PC-9 (cell line): ENCODE results near the gene ERC2. TPM values are rescaled to one million over a fixed set of nuclear protein-coding genes. Genes with fewer than 3 reads are reported as not detected.

Source experiments
- BruUV-seq: library from RNA; stranded (reverse); fragments of 400-500 nt; replicated peaks from 2 replicates; lab custom pipeline; 2021; lab: Mats Ljungman, UMichigan
- CTCF ChIA-PET: fragments of 300-600 bp; sonication (Branson Sonifier 250); formaldehyde crosslinking; loops from one replicate; lab custom pipeline; 2022; ENCODE audit warnings: antibody characterized with exemption; lab: Charles Lee
- POLR2A ChIA-PET: fragments of 300-600 bp; sonication (Branson Sonifier 250); formaldehyde crosslinking; loops from one replicate; lab custom pipeline; 2022; ENCODE audit warnings: antibody characterized with exemption; ENCODE audit not compliant: unreplicated experiment; lab: Charles Lee
- DNase-seq, 2 experiments: peaks; one replicate each; pipeline versions ENCODE4 v3.0.0 to v3.0.0-alpha.2; 2015 to 2022; ENCODE audit warnings: mixed read lengths in 1 of 2
- H2AFZ ChIP-seq: fragments of 200-600 bp; sonication (generic); 2 replicates; pipeline ENCODE4 v1.8.1; 2017; ENCODE audit warnings: antibody characterized with exemption
- H3F3A ChIP-seq: fragments of 200-600 bp; sonication (generic); 2 replicates; pipeline ENCODE4 v1.8.1; 2017; ENCODE audit warnings: antibody characterized with exemption, mild to moderate bottlenecking, low read depth; ENCODE audit not compliant: insufficient read depth
- H3K27ac ChIP-seq: fragments of 200-600 bp; sonication (generic); 2 replicates; pipeline ENCODE4 v1.6.1; 2016; ENCODE audit warnings: mixed run types
- H3K27me3 ChIP-seq: fragments of 200-600 bp; sonication (generic); 2 replicates; pipeline ENCODE4 v1.6.1; 2016; ENCODE audit warnings: low read depth, mixed run types; ENCODE audit not compliant: insufficient read depth
- H3K36me3 ChIP-seq: fragments of 200-600 bp; sonication (generic); 2 replicates; pipeline ENCODE4 v1.6.1; 2016; ENCODE audit warnings: low read depth, mixed run types
- H3K4me1 ChIP-seq: fragments of 200-600 bp; sonication (generic); replicated peaks from 2 replicates; pipeline ENCODE4 v1.6.1; 2016; ENCODE audit warnings: mixed run types; ENCODE audit not compliant: insufficient read depth
- H3K4me2 ChIP-seq: fragments of 200-600 bp; sonication (generic); 2 replicates; pipeline ENCODE4 v1.6.1; 2017; ENCODE audit warnings: mixed run types
- H3K4me3 ChIP-seq: fragments of 200-600 bp; sonication (generic); 2 replicates; pipeline ENCODE4 v1.6.1; 2016; ENCODE audit warnings: mixed run types
- H3K79me2 ChIP-seq: fragments of 200-600 bp; sonication (generic); 2 replicates; pipeline ENCODE4 v1.6.1; 2017; ENCODE audit warnings: low read depth, mixed run types
- H3K9me2 ChIP-seq: fragments of 200-600 bp; sonication (generic); 2 replicates; pipeline ENCODE4 v1.8.1; 2017; ENCODE audit warnings: mild to moderate bottlenecking; ENCODE audit not compliant: insufficient read depth
- H3K9me3 ChIP-seq: fragments of 200-600 bp; sonication (generic); 2 replicates; pipeline ENCODE4 v1.8.1; 2016; ENCODE audit warnings: low read depth; ENCODE audit not compliant: insufficient read depth
- H4K20me1 ChIP-seq: fragments of 200-600 bp; sonication (generic); 2 replicates; pipeline ENCODE4 v1.8.1; 2017; ENCODE audit not compliant: insufficient read depth
- EZH2 ChIP-seq: fragments of 200-600 bp; sonication (generic); IDR thresholded peaks from 2 replicates; pipeline ENCODE4 v1.8.0; 2017; ENCODE audit warnings: antibody characterized with exemption, low read depth
- intact Hi-C: fragments of 100-400 bp; cut with micrococcal nuclease; formaldehyde crosslinking; loops from one replicate; pipeline ENCODE4 v1.10.0; 2022; ENCODE audit not compliant: unreplicated experiment
- total RNA-seq: library from RNA; stranded (reverse); gene quantifications from 2 replicates; pipeline ENCODE4 v1.2.3, GENCODE V29; 2021
- TF ChIP-seq, protein P1 (sequence below): fragments of 200-600 bp; sonication (generic); conservative IDR thresholded peaks from 2 replicates; pipeline ENCODE4 v1.6.1; 2017; ENCODE audit warnings: mixed run types, antibody characterized with exemption, mild to moderate bottlenecking, moderate library complexity

Gene ERC2
- total RNA-seq, 1 experiment from 2014 or later, result 1.4 TPM

- no peaks in the 10 kb centered on the region for H3K9me3 ChIP-seq
- H3F3A ChIP-seq, result no peaks in the 10 kb centered on the region
- CTCF ChIA-PET, result no interaction called here
- H3K4me1 ChIP-seq, result no peaks in the 10 kb centered on the region
- peaks cover 8% of the 10 kb centered on the region; the same call in 1 of the 2 replicates for H3K27me3 ChIP-seq
- no peak overlapping the region for H3K27ac ChIP-seq
- POLR2A ChIA-PET, result no interaction called here
- H3K4me2 ChIP-seq, result no peak overlapping the region
- BruUV-seq, result no TSS peak
- no peak overlapping the region for H3K4me3 ChIP-seq
- no peaks in the 10 kb centered on the region for H3K79me2 ChIP-seq
- no peaks in the 10 kb centered on the region for H3K36me3 ChIP-seq
- TF ChIP-seq EZH2, result no peak
- TF ChIP-seq, protein P1, sequence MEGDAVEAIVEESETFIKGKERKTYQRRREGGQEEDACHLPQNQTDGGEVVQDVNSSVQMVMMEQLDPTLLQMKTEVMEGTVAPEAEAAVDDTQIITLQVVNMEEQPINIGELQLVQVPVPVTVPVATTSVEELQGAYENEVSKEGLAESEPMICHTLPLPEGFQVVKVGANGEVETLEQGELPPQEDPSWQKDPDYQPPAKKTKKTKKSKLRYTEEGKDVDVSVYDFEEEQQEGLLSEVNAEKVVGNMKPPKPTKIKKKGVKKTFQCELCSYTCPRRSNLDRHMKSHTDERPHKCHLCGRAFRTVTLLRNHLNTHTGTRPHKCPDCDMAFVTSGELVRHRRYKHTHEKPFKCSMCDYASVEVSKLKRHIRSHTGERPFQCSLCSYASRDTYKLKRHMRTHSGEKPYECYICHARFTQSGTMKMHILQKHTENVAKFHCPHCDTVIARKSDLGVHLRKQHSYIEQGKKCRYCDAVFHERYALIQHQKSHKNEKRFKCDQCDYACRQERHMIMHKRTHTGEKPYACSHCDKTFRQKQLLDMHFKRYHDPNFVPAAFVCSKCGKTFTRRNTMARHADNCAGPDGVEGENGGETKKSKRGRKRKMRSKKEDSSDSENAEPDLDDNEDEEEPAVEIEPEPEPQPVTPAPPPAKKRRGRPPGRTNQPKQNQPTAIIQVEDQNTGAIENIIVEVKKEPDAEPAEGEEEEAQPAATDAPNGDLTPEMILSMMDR, result no peak
- H4K20me1 ChIP-seq, result no peaks in the 10 kb centered on the region
- intact Hi-C loops, result no loop called here
- H3K9me2 ChIP-seq, result no peaks in the 10 kb centered on the region
- DNase-seq, result no peak
- no peak overlapping the region for H2AFZ ChIP-seq
Measured at GRCh38 chr3:56459104-56459496, 9.2 kb downstream of the ERC2 start.

GRCh38 chr3:56458496-56459103 lies 9.7 kb downstream of the ERC2 start:
- no peak overlapping the region for H3K27ac ChIP-seq
- DNase-seq, result no peak
- H3K4me2 ChIP-seq, result no peak overlapping the region
- H3F3A ChIP-seq, result no peaks in the 10 kb centered on the region
- no peak overlapping the region for H2AFZ ChIP-seq
- H4K20me1 ChIP-seq, result no peaks in the 10 kb centered on the region
- H3K9me2 ChIP-seq, result no peaks in the 10 kb centered on the region
- H3K36me3 ChIP-seq, result no peaks in the 10 kb centered on the region
- H3K9me3 ChIP-seq, result no peaks in the 10 kb centered on the region
- H3K27me3 ChIP-seq, result peaks cover 8% of the 10 kb centered on the region; the same call in 1 of the 2 replicates
- no peak overlapping the region for H3K4me3 ChIP-seq
- intact Hi-C loops, result no loop called here
- no peaks in the 10 kb centered on the region for H3K4me1 ChIP-seq
- ChIA-PET CTCF (no interaction called here), POLR2A (no interaction called here)
- TF ChIP-seq, protein P1, result no peak
- no peak for TF ChIP-seq EZH2
- H3K79me2 ChIP-seq, result no peaks in the 10 kb centered on the region
- no TSS peak for BruUV-seq

DNA sequence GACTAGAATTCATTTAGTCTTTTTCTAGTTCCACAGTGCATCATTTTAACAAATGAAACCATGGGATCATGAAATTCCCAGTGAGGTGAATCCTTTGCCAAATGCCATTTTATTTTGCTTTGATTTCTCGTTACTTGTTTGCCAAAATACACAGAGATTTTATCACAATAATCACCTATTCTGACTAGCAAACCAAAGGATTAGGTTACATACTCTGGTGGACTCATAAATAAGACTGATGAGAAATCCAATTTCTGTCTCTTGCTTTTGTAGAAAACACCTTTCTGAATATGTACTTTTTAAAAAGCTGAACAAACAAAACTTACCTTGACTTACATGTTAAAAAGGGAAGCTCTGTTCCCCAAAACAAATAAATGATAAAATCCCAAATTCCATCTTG lies 12.2 kb downstream of the ERC2 start:
- BruUV-seq, result no TSS peak
- Histone ChIP-seq H3K4me3 (no peak overlapping the region), H3K27me3 (peaks cover 8% of the 10 kb centered on the region; the same call in 1 of the 2 replicates), H3K79me2 (no peaks in the 10 kb centered on the region), H2AFZ (no peak overlapping the region), H3K9me2 (no peaks in the 10 kb centered on the region), H3K4me2 (no peak overlapping the region), H4K20me1 (no peaks in the 10 kb centered on the region), H3K36me3 (no peaks in the 10 kb centered on the region), H3K27ac (no peak overlapping the region), H3F3A (no peaks in the 10 kb centered on the region), H3K4me1 (no peaks in the 10 kb centered on the region), H3K9me3 (no peaks in the 10 kb centered on the region)
- ChIA-PET CTCF (no interaction called here), POLR2A (no interaction called here)
- intact Hi-C loops, result no loop called here
- no peak for DNase-seq
- no peak for TF ChIP-seq EZH2
- TF ChIP-seq, protein P1, result no peak
